GM21717 (cell line): ENCODE measurements around the gene HELQ.
"Not testable (repeated sequence)": the region's sequence is repeated elsewhere in the genome, so short reads cannot be mapped to it uniquely, and the experiment has no call there.

Experiments
- ATAC-seq: cut with Tn5 transposase; IDR thresholded peaks from one replicate; pipeline ENCODE4 v1.9.1; 2021; ENCODE audit warnings: mild to moderate bottlenecking, moderate library complexity; ENCODE audit not compliant: unreplicated experiment

HELQ gene, protein sequence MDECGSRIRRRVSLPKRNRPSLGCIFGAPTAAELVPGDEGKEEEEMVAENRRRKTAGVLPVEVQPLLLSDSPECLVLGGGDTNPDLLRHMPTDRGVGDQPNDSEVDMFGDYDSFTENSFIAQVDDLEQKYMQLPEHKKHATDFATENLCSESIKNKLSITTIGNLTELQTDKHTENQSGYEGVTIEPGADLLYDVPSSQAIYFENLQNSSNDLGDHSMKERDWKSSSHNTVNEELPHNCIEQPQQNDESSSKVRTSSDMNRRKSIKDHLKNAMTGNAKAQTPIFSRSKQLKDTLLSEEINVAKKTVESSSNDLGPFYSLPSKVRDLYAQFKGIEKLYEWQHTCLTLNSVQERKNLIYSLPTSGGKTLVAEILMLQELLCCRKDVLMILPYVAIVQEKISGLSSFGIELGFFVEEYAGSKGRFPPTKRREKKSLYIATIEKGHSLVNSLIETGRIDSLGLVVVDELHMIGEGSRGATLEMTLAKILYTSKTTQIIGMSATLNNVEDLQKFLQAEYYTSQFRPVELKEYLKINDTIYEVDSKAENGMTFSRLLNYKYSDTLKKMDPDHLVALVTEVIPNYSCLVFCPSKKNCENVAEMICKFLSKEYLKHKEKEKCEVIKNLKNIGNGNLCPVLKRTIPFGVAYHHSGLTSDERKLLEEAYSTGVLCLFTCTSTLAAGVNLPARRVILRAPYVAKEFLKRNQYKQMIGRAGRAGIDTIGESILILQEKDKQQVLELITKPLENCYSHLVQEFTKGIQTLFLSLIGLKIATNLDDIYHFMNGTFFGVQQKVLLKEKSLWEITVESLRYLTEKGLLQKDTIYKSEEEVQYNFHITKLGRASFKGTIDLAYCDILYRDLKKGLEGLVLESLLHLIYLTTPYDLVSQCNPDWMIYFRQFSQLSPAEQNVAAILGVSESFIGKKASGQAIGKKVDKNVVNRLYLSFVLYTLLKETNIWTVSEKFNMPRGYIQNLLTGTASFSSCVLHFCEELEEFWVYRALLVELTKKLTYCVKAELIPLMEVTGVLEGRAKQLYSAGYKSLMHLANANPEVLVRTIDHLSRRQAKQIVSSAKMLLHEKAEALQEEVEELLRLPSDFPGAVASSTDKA

DNA sequence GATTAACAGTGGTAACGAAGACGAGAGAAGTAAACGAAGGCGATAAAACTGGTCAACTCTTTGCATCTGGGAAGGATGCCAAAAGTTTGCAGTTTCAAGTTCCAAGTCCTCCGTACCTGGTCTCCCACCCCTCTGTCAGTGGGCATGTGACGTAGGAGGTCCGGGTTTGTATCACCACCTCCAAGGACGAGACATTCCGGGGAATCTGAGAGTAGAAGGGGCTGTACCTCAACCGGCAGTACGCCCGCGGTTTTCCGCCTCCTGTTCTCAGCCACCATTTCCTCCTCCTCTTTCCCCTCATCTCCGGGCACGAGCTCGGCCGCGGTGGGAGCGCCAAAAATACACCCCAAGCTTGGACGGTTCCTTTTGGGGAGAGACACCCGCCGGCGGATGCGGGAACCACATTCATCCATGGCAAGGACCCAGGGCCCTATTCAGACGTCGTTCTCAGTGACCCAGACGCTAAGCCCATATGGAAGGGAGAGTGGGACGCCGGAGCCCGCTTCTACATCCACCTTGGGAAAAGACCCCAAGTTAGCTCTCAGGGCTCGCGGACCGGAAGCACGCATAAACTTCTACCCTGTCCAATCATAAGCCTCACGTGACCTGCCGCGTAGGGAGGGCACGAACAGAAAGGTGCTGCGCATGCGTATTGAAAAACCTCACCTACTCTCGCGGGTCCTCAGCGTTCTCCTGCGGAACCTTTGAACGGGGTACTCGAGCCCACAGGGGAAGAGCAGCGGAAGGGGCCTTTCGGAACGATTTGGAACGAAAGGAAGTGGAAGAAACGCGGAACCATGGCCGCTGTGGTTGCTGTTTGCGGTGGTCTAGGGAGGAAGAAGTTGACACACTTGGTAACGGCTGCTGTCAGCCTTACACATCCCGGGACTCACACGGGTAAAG is at the start of gene HELQ, which contains the start of gene MRPS18C:
Gene HELQ, minus strand, starts transcription at position 543 of the 903 bp plus-strand sequence. Its CDS starts 130 bp downstream, at position 413.
Gene MRPS18C, plus strand, starts transcription at position 778 of the 903 bp plus-strand sequence. Its CDS starts 20 bp downstream, at position 798.
- peak; percentile 94 for ATAC-seq

GRCh38 chr4:83504996-83505395 is 49.4 kb upstream of the HELQ start:
- no peak for ATAC-seq

- no peak for ATAC-seq
Measured at GRCh38 chr4:83504503-83504902, 48.9 kb upstream of the HELQ start.

DNA sequence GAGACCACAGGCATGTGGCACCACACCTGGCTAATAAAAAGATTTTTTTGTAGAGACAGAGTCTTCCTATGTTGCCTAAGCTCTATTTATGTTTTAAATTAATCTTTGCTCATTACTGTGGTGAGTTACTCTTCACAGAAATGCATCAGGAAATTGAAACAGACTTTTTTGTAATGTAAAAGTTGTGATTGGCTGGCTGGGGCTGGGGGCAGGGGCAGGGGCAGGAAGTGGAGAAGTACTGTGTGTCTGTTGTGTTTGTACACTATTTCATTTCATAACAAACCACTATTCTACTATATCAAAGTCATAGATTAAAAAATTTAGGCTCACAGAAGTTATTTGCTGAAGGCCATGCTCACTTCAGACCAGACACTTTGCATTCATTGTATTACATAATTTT is 48.4 kb upstream of the HELQ start:
- no peak for ATAC-seq

GRCh38 chr4:83501671-83502070 is 46.0 kb upstream of the HELQ start:
- not testable (repeated sequence) for ATAC-seq

GRCh38 chr4:83498187-83498586 is 42.6 kb upstream of the HELQ start:
- no peak for ATAC-seq

DNA sequence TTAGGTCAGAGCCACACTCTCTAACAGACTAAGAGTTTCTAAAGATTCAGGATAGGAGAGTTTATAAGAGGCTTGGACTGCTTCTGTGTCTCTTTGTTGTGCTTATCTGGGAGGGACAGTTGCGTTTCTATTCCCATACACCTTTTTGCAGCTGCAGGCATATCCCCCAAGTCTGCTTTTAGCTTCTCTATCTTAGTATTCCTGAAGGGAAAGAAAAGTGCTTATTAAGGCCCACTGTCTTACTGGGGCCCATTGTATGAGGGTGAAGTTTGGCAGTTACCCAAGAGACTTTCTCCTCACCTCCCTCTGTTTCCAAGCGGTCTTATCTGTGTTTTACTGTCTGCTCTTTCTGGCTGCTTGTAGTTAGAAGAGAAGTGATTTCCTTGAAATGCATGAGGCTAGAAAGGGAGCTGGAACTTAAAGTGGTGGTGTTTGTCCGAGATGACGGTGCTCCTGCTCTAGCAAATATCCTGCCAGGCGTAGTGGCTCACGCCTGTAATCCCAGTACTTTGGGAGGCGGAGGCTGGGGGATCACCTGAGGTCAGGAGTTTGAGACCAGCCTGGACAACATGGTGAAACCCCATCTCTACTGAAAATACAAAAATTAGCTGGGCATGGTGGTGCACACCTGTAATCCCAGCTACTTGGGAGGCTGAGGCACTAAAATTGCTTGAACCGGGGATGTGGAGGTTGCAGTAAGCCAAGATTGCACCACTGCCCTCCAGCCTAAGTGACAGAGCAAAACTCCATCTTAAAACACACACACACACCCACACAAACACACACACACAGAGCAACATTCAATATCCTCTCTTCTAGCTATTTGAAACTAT is 40.7 kb upstream of the HELQ start:
- not testable (repeated sequence) for ATAC-seq

DNA sequence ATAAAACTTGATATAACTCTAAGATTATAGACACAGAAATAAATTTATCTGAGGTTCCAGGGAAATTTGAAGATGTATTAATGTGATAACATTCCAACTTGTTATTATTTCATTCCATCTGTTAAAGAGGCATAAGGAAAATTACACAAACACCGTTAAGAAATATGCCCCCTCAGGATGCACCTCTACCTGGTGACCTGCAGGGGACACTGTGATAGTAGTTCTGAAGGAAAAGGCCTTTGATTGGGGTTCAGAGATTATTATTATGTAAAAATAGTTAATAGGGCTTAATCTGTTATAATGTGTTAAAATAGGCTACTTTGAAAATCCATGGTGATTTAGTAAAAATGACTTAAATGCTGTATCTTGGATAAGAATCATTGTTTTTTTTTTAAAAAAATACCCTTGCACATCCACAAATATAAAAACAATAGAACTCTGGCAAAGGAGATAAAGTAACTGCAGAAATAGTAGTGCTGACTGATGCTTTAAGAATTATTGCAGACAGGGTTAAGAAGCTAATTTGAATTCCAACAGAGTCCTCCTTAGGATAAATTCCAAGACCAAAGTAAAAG is 35.3 kb upstream of the HELQ start:
- peak; percentile 72 for ATAC-seq

- ATAC-seq: no peak
Measured at GRCh38 chr4:83489711-83490326, 34.2 kb upstream of the HELQ start.

- no peak for ATAC-seq
Measured at GRCh38 chr4:83486457-83487129, 31.0 kb upstream of the HELQ start.

- peak; percentile 95 for ATAC-seq
Measured at GRCh38 chr4:83484500-83485461, 29.2 kb upstream of the HELQ start, which contains the start of gene ABRAXAS1. Gene ABRAXAS1 (minus strand): TSS chr4:83485100. CDS start chr4:83485072, 28 bp downstream.

DNA sequence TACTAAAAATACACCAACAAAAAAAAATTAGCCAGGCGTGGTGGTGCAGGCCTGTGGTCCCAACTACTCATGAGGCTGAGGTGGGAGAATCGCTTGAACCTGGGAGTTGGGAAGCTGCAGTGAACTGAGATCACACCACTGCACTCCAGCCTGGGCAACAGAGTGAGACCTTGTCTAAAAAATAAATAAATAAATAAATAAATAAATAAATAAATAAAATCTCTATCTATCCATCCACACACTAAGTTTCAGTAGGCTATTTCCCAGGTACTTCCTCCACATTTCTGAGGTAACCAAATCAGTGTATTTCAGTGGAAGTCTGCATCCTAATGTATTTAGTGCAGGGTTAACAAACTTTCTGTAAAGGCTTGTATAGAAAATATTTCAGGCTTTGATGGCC is 18.3 kb upstream of the HELQ start:
- no peak for ATAC-seq

- ATAC-seq: no peak
Measured at GRCh38 chr4:83473423-83473822, 17.8 kb upstream of the HELQ start.

DNA sequence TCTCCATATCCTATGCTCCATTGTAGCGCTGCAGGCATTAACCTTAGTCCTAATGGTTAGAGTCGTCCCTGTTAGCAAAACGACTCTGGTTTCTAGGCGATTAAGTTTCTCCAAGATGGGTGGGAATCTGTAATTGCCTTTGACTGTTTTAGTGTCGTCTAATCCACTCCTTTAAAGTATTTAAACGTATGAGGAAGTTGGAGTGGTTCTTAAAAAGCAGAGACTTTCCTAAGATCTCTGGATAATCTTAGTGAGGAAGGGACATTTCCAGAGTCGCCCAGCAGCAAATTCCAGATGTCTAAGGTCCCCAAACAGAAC is 520 bp upstream of the HELQ start:
- ATAC-seq: no peak

- no peak for ATAC-seq
Measured at GRCh38 chr4:83454686-83455085, 937 bp downstream of the HELQ start.

GRCh38 chr4:83449009-83449408 is 6.6 kb downstream of the HELQ start:
- no peak for ATAC-seq

DNA sequence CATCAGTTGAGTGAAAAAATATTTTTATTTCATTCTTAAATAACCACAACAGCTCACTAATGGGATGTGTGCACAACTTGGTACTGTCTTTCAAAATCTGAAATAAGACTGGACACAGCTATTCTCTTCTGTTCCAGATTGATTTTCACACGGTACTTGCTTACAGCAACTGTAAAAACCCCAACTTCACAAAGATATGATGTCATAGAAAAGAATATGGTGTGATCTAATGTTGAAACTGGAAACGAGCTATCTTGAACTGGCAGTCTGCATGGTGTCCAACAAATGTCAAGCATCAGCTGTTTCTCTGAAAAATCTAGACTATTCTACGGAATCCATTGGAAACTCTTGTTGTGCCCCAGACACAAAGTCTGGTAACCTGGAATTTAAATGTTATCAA is 14.7 kb downstream of the HELQ start:
- peak; percentile 51 for ATAC-seq
